Stomach (tissue), 4 donors: ENCODE data around the gene ATXN7L1.

Experiments
- EP300 ChIP-seq: sonication (generic); formaldehyde crosslinking; IDR thresholded peaks from one replicate; pipeline ENCODE4 v1.6.1; 2017; ENCODE audit warnings: antibody characterized with exemption
- POLR2A ChIP-seq, 4 donors: fragments of 450-650 bp; IDR thresholded peaks; one replicate each; pipeline ENCODE4 v1.6.1; 2016; ENCODE audit warnings: antibody characterized with exemption in 4 of 4, control low read depth in 2 of 4, mild to moderate bottlenecking in 1 of 4, moderate library complexity in 1 of 4
- POLR2AphosphoS5 ChIP-seq, 3 donors: sonication (generic); formaldehyde crosslinking; IDR thresholded peaks; one replicate each; pipeline ENCODE4 v1.6.1; 2016; ENCODE audit warnings: antibody characterized with exemption in 3 of 3
- TF ChIP-seq, protein P1 (sequence below), 7 experiments: fragments of 450-650 bp in 4 of 7; fragments of 200-600 bp in 3 of 7; sonication (generic) in 3 of 7; IDR thresholded peaks; one replicate each; pipeline ENCODE4 v1.5.1; 2016 to 2019; ENCODE audit warnings: antibody characterized with exemption in 7 of 7, control low read depth in 2 of 7, mild to moderate bottlenecking in 1 of 7

DNA sequence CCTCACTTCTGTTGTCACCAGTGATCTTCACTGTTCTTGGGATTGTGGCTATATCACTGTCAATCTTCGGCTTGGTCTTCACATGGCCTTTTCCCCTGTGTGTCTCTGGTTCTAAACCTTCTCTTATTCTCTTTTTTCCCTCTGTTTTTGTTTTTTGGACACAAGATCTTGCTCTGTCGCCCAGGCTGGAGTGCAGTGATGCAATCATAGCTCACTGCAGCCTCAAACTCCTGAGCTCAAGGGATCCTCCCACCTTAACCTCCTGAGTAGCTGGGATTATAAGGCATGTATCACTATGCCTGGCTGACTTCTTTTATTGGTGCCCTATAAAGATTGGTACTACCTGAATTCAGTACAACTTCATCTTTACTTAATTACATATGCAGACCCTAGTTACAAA, 151.7 kb downstream of the ATXN7L1 start:
- TF ChIP-seq, protein P1, sequence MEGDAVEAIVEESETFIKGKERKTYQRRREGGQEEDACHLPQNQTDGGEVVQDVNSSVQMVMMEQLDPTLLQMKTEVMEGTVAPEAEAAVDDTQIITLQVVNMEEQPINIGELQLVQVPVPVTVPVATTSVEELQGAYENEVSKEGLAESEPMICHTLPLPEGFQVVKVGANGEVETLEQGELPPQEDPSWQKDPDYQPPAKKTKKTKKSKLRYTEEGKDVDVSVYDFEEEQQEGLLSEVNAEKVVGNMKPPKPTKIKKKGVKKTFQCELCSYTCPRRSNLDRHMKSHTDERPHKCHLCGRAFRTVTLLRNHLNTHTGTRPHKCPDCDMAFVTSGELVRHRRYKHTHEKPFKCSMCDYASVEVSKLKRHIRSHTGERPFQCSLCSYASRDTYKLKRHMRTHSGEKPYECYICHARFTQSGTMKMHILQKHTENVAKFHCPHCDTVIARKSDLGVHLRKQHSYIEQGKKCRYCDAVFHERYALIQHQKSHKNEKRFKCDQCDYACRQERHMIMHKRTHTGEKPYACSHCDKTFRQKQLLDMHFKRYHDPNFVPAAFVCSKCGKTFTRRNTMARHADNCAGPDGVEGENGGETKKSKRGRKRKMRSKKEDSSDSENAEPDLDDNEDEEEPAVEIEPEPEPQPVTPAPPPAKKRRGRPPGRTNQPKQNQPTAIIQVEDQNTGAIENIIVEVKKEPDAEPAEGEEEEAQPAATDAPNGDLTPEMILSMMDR (IDR thresholded peaks at IDR 0.05) = no peak
- no peak for TF ChIP-seq EP300
- TF ChIP-seq POLR2A (IDR thresholded peaks at IDR 0.05) = no peak
- no peak for TF ChIP-seq POLR2AphosphoS5 (IDR thresholded peaks at IDR 0.05)
